Endothelial cell of umbilical vein (primary cell): ENCODE results near the gene DSP. TPM values are rescaled to one million over a fixed set of nuclear protein-coding genes. Genes with fewer than 3 reads are reported as not detected.

ENCODE experiments used
- BruUV-seq: library from RNA; stranded (reverse); fragments of 400-500 nt; replicated peaks from 2 replicates; lab custom pipeline; 2021; lab: Mats Ljungman, UMichigan
- CTCF ChIA-PET: fragments of 300-600, 350-600 bp; sonication (Branson Sonifier 250); formaldehyde crosslinking; loops from one replicate; lab custom pipeline; 2021; ENCODE audit warnings: antibody characterized with exemption, inconsistent platforms; lab: Charles Lee
- POLR2A ChIA-PET: fragments of 300-600, 350-600 bp; sonication (Branson Sonifier 250); formaldehyde crosslinking; loops from one replicate; lab custom pipeline; 2021; ENCODE audit warnings: antibody characterized with exemption, inconsistent platforms; lab: Charles Lee
- DNase-seq: peaks from one replicate; pipeline ENCODE4 v3.0.0-alpha.2; 2011; ENCODE audit warnings: low read depth, low spot score
- FAIRE-seq: peaks from 2 replicates; lab custom pipeline; 2011; peaks lifted over from hg19 to GRCh38; lab: Jason Lieb, UNC
- H2AFZ ChIP-seq: 2 replicates; pipeline ENCODE4 v1.6.0; 2012; ENCODE audit warnings: low read depth, low read length, control low read depth, inconsistent platforms
- H3K27ac ChIP-seq: 2 replicates; pipeline ENCODE4 v1.5.1; 2011; ENCODE audit warnings: low read depth, mild to moderate bottlenecking, control low read depth, low read length, moderate library complexity; ENCODE audit not compliant: insufficient read depth
- H3K27me3 ChIP-seq, 2 experiments: 2 replicates each; pipeline versions ENCODE4 v1.6.0 to v1.6.1; 2011; ENCODE audit warnings: low read length in 2 of 2, mixed read lengths in 1 of 2; ENCODE audit not compliant: control insufficient read depth in 2 of 2, insufficient read depth in 2 of 2
- H3K36me3 ChIP-seq, 2 experiments: 2 replicates in 1 of 2; 3 replicates in 1 of 2; pipeline ENCODE4 v1.5.1; 2011; ENCODE audit warnings: low read length in 2 of 2, mild to moderate bottlenecking in 1 of 2, moderate library complexity in 1 of 2; ENCODE audit not compliant: control insufficient read depth in 2 of 2, insufficient read depth in 2 of 2; ENCODE audit errors: extremely low read depth in 1 of 2
- H3K4me1 ChIP-seq: 3 replicates; pipeline ENCODE4 v1.5.1; 2011; ENCODE audit warnings: mild to moderate bottlenecking, low read length; ENCODE audit not compliant: control insufficient read depth, insufficient read depth; ENCODE audit errors: extremely low read depth
- H3K4me2 ChIP-seq: 2 replicates; pipeline ENCODE4 v1.6.1; 2011; ENCODE audit warnings: low read length, control low read depth, mixed read lengths; ENCODE audit not compliant: insufficient read depth
- H3K4me3 ChIP-seq, 3 experiments: fragments of 200-600 bp in 1 of 3; sonication (generic), shearing (Covaris generic) in 1 of 3; replicated peaks in 1 of 3; 2 replicates each; pipeline ENCODE4 v1.5.1; 2011 to 2016; ENCODE audit warnings: control low read depth in 3 of 3, low read length in 3 of 3, mild to moderate bottlenecking in 2 of 3, inconsistent platforms in 1 of 3, low read depth in 1 of 3, moderate library complexity in 1 of 3; ENCODE audit not compliant: insufficient read depth in 1 of 3
- H3K79me2 ChIP-seq: 2 replicates; pipeline ENCODE4 v1.6.0; 2012; ENCODE audit warnings: low read length, inconsistent platforms; ENCODE audit not compliant: control insufficient read depth, insufficient read depth
- H3K9ac ChIP-seq: replicated peaks from 2 replicates; pipeline ENCODE3; 2011; ENCODE audit warnings: low read length, control low read depth; ENCODE audit not compliant: insufficient read depth; ENCODE audit errors: extremely low read depth
- H3K9me1 ChIP-seq: replicated peaks from 3 replicates; pipeline ENCODE4 v1.6.0; 2011; ENCODE audit warnings: mild to moderate bottlenecking, low read length; ENCODE audit not compliant: control insufficient read depth, insufficient read depth; ENCODE audit errors: extremely low read depth
- H3K9me3 ChIP-seq: replicated peaks from 2 replicates; pipeline ENCODE4 v1.5.1; 2012; ENCODE audit warnings: low read length, inconsistent platforms; ENCODE audit not compliant: control insufficient read depth, insufficient read depth
- H4K20me1 ChIP-seq: replicated peaks from 2 replicates; pipeline ENCODE3; 2011; ENCODE audit warnings: mild to moderate bottlenecking, low read length; ENCODE audit not compliant: control insufficient read depth, insufficient read depth; ENCODE audit errors: extremely low read depth
- EZH2 ChIP-seq: IDR thresholded peaks from 2 replicates; pipeline ENCODE4 v1.6.1; 2012; ENCODE audit warnings: borderline replicate concordance, low read depth, mild to moderate bottlenecking, moderate library complexity, low read length, inconsistent platforms; ENCODE audit not compliant: severe bottlenecking
- FOS ChIP-seq: IDR thresholded peaks from 2 replicates; pipeline ENCODE4 v1.6.1; 2011; ENCODE audit warnings: mild to moderate bottlenecking, low read length, moderate library complexity, borderline replicate concordance; ENCODE audit not compliant: insufficient read depth
- GATA2 ChIP-seq: IDR thresholded peaks from 2 replicates; pipeline ENCODE4 v1.7.0; 2011; ENCODE audit warnings: low read depth, mild to moderate bottlenecking, moderate library complexity, mixed read lengths, low read length; ENCODE audit not compliant: insufficient read length, insufficient read depth
- JUN ChIP-seq: IDR thresholded peaks from 2 replicates; pipeline ENCODE4 v1.6.1; 2011; ENCODE audit warnings: borderline replicate concordance, low read depth; ENCODE audit not compliant: insufficient read length, insufficient read depth
- MYC ChIP-seq: IDR thresholded peaks from one replicate; pipeline ENCODE4 v1.6.1; 2011; ENCODE audit warnings: mild to moderate bottlenecking, low read depth, low read length
- POLR2A ChIP-seq: IDR thresholded peaks from 2 replicates; pipeline ENCODE4 v1.6.1; 2012; ENCODE audit warnings: low read depth, mild to moderate bottlenecking, control low read depth, low read length
- POLR2AphosphoS5 ChIP-seq: IDR thresholded peaks from 2 replicates; pipeline ENCODE4 v1.6.1; 2012; ENCODE audit warnings: low read depth, mild to moderate bottlenecking, control low read depth, low read length, moderate library complexity; ENCODE audit not compliant: insufficient read depth
- dilution Hi-C: fragments of 300-500 bp; cut with MboI; formaldehyde crosslinking; loops from one replicate; pipeline ENCODE4 v1.15.0; 2019; ENCODE audit warnings: low sequenced_read_pairs; ENCODE audit not compliant: extremely low pct_ligation_motif_present
- intact Hi-C: fragments of 100-400 bp; cut with micrococcal nuclease; formaldehyde crosslinking; loops from one replicate; pipeline ENCODE4 v1.10.0; 2022
- polyA plus RNA-seq, 4 experiments: library from polyadenylated mRNA; depleted of rRNA in 3 of 4; stranded (reverse) in 3 of 4; unstranded in 1 of 4; fragments of >200 nt; gene quantifications; 2 replicates each; pipeline versions ENCODE4 v1.2.1 to v1.2.3, GENCODE V29; 2011 to 2012; ENCODE audit warnings: missing spikeins in 1 of 4
- total RNA-seq: library from RNA; stranded (reverse); gene quantifications from 2 replicates; pipeline ENCODE4 v1.2.3, GENCODE V29; 2021
- TF ChIP-seq, protein P1 (sequence below), 2 donors: IDR thresholded peaks; 1 replicate in 1 of 2; 2 replicates in 1 of 2; pipeline ENCODE4 v1.5.1; 2011; ENCODE audit warnings: low read length in 2 of 2, mild to moderate bottlenecking in 2 of 2, moderate library complexity in 2 of 2, control low read depth in 1 of 2, inconsistent platforms in 1 of 2, low read depth in 1 of 2; ENCODE audit not compliant: insufficient read depth in 1 of 2; ENCODE audit errors: extremely low read depth in 1 of 2
- TF ChIP-seq, protein P2 (sequence below): IDR thresholded peaks from 2 replicates; pipeline ENCODE4 v1.6.1; 2011; ENCODE audit not compliant: insufficient read depth, insufficient read length

Gene DSP
- total and polyA plus RNA-seq, 2 donors (not counting 3 experiments of a cell fraction or from before 2014, with no cell fraction given) = 0.03 to 0.77 TPM

DNA sequence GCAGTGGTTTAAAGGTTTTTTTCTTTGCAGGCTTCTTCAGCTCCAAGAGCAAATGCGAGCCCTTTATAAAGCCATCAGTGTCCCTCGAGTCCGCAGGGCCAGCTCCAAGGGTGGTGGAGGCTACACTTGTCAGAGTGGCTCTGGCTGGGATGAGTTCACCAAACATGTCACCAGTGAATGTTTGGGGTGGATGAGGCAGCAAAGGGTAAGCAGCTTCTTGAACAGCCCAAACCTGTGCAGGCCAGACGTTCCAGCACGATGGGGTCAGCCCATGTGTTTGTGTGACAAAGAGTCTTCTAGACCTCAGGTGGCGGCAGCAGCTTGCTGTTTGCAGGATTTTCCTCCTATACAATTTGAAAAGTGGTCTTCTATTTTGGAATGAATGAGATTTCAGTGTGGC lies 17.7 kb downstream of the DSP start:
- no peak overlapping the region for H3K4me3 ChIP-seq
- H3K9me3 ChIP-seq = no peaks in the 10 kb centered on the region
- dilution Hi-C loops (no loop called here), intact Hi-C loops (no loop called here)
- H3K4me2 ChIP-seq = no peak overlapping the region
- FAIRE-seq (no peak), DNase-seq (no peak)
- no peaks in the 10 kb centered on the region for H4K20me1 ChIP-seq
- no peaks in the 10 kb centered on the region for H3K4me1 ChIP-seq
- peaks cover 2 to 5% of the 10 kb centered on the region in 2 experiments for H3K27me3 ChIP-seq
- BruUV-seq = no TSS peak
- no peaks in the 10 kb centered on the region for H3K36me3 ChIP-seq
- H3K9ac ChIP-seq = no peak overlapping the region
- no peaks in the 10 kb centered on the region for H3K79me2 ChIP-seq
- no peak overlapping the region for H3K27ac ChIP-seq
- POLR2A ChIA-PET = no interaction called here
- TF ChIP-seq FOS = no peak
- TF ChIP-seq JUN = no peak
- TF ChIP-seq, protein P1, sequence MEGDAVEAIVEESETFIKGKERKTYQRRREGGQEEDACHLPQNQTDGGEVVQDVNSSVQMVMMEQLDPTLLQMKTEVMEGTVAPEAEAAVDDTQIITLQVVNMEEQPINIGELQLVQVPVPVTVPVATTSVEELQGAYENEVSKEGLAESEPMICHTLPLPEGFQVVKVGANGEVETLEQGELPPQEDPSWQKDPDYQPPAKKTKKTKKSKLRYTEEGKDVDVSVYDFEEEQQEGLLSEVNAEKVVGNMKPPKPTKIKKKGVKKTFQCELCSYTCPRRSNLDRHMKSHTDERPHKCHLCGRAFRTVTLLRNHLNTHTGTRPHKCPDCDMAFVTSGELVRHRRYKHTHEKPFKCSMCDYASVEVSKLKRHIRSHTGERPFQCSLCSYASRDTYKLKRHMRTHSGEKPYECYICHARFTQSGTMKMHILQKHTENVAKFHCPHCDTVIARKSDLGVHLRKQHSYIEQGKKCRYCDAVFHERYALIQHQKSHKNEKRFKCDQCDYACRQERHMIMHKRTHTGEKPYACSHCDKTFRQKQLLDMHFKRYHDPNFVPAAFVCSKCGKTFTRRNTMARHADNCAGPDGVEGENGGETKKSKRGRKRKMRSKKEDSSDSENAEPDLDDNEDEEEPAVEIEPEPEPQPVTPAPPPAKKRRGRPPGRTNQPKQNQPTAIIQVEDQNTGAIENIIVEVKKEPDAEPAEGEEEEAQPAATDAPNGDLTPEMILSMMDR (IDR thresholded peaks at IDR 0.05; ENCODE audit: extremely low read depth in 1 of 2, insufficient read depth in 1 of 2, low read depth in 1 of 2, low read length in 2 of 2) = no peak
- no peak for TF ChIP-seq POLR2A
- TF ChIP-seq EZH2 = no peak
- no peak for TF ChIP-seq MYC
- TF ChIP-seq POLR2AphosphoS5 = no peak
- TF ChIP-seq, protein P2, sequence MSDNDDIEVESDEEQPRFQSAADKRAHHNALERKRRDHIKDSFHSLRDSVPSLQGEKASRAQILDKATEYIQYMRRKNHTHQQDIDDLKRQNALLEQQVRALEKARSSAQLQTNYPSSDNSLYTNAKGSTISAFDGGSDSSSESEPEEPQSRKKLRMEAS = no peak
- no peak for TF ChIP-seq GATA2
- no peaks in the 10 kb centered on the region for H3K9me1 ChIP-seq
- CTCF ChIA-PET = interaction anchor here (1.0 kb wide), 1 partner anchor 10 kb away, joined by 3 read pairs; no protein-coding TSS in a partner anchor
- no peak overlapping the region for H2AFZ ChIP-seq
